Measurements from ENCODE around the gene ZNF341. TPM values are rescaled to one million over a fixed set of nuclear protein-coding genes. Genes with fewer than 3 reads are reported as not detected.

Gene ZNF341
- total RNA-seq, 2 experiments from 2014 or later, result 2.1 to 2.7 TPM

DNA sequence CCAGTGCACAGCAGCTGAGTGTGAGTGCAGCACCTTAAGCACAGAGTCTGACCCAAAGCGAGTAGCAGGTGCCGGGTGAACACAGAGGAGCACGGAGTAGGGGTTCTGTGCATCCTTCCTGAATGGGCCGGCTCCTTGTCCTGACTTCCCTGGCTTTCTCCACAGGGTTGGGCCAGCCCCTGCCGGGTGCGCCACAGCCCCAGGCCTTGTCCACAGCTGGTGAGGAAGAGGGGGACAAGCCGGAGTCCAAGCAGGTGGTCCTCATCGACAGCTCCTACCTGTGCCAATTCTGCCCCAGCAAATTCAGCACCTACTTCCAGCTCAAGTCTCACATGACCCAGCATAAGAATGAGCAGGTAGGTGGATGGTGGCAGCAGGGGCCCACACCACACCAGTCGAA lies 34.9 kb downstream of the ZNF341 start:
- ChIA-PET POLR2A (no interaction called here), CTCF (no interaction called here)
- peaks cover 4% of the 10 kb centered on the region for H3K36me3 ChIP-seq (ENCODE audit: insufficient read depth, low read length)
- no peaks in the 10 kb centered on the region for H3K4me1 ChIP-seq (ENCODE audit: insufficient read depth, low read length)
- no peak for ATAC-seq (ENCODE audit: poor library complexity)
- no peaks in the 10 kb centered on the region for H3K4me1 Mint-ChIP-seq (ENCODE audit: low read depth)
- no peaks in the 10 kb centered on the region for H3K27me3 Mint-ChIP-seq
- no peak overlapping the region for H3K4me3 ChIP-seq (ENCODE audit: low read length)
- no peak overlapping the region for H3K4me3 Mint-ChIP-seq
- no peaks in the 10 kb centered on the region for H3K27me3 ChIP-seq (ENCODE audit: control insufficient read depth in 1 of 2, insufficient read depth in 2 of 2, low read length in 2 of 2)
- H3K27ac Mint-ChIP-seq, result no peak overlapping the region
- TF ChIP-seq, protein P1, sequence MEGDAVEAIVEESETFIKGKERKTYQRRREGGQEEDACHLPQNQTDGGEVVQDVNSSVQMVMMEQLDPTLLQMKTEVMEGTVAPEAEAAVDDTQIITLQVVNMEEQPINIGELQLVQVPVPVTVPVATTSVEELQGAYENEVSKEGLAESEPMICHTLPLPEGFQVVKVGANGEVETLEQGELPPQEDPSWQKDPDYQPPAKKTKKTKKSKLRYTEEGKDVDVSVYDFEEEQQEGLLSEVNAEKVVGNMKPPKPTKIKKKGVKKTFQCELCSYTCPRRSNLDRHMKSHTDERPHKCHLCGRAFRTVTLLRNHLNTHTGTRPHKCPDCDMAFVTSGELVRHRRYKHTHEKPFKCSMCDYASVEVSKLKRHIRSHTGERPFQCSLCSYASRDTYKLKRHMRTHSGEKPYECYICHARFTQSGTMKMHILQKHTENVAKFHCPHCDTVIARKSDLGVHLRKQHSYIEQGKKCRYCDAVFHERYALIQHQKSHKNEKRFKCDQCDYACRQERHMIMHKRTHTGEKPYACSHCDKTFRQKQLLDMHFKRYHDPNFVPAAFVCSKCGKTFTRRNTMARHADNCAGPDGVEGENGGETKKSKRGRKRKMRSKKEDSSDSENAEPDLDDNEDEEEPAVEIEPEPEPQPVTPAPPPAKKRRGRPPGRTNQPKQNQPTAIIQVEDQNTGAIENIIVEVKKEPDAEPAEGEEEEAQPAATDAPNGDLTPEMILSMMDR (IDR thresholded peaks at IDR 0.05), result no peak
- no peaks in the 10 kb centered on the region for H3K9me3 ChIP-seq (ENCODE audit: control insufficient read depth in 1 of 2, insufficient read depth in 1 of 2, low read length in 2 of 2)
- peaks cover 31% of the 10 kb centered on the region for H3K36me3 Mint-ChIP-seq (ENCODE audit: low read depth)
- H3K27ac ChIP-seq (ENCODE audit: low read depth in 1 of 2, low read length in 2 of 2), result no peak overlapping the region
- H3K9me3 Mint-ChIP-seq, result no peaks in the 10 kb centered on the region
- DNase-seq, result no peak
- intact Hi-C loops (cut with DNase I, micrococcal nuclease), result no loop called here

DNA sequence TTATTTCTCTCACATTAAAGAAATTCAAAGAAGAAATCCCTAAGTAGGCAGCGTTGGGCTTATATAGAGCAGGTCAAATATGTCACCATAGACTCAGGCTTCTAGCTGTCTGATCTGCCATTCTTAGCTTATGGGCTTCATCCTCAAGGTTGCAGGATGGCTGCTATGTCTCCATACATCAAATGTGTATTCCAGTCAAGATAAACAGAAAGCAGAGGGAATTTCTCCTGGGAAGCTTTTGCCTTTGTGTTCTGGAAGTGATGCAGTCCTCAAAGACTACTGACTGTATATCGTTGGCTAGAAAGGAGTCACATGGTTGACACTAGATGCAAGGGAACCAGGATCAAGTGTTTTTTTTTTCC lies 36.0 kb downstream of the ZNF341 start:
- ATAC-seq (ENCODE audit: poor library complexity), result no peak
- no peaks in the 10 kb centered on the region for H3K27me3 Mint-ChIP-seq
- H3K27me3 ChIP-seq (ENCODE audit: control insufficient read depth in 1 of 2, insufficient read depth in 2 of 2, low read length in 2 of 2), result no peaks in the 10 kb centered on the region
- H3K4me3 ChIP-seq (ENCODE audit: low read length), result no peak overlapping the region
- no peaks in the 10 kb centered on the region for H3K4me1 Mint-ChIP-seq (ENCODE audit: low read depth)
- ChIA-PET CTCF (no interaction called here), POLR2A (no interaction called here)
- H3K9me3 Mint-ChIP-seq, result no peaks in the 10 kb centered on the region
- no peaks in the 10 kb centered on the region for H3K9me3 ChIP-seq (ENCODE audit: control insufficient read depth in 1 of 2, insufficient read depth in 1 of 2, low read length in 2 of 2)
- H3K36me3 ChIP-seq (ENCODE audit: insufficient read depth, low read length), result peaks cover 4% of the 10 kb centered on the region
- TF ChIP-seq, protein P1 (IDR thresholded peaks at IDR 0.05), result no peak
- no peak for DNase-seq
- no peak overlapping the region for H3K27ac ChIP-seq (ENCODE audit: low read depth in 1 of 2, low read length in 2 of 2)
- H3K4me3 Mint-ChIP-seq, result no peak overlapping the region
- H3K27ac Mint-ChIP-seq, result no peak overlapping the region
- intact Hi-C loops (cut with DNase I, micrococcal nuclease), result no loop called here
- no peaks in the 10 kb centered on the region for H3K4me1 ChIP-seq (ENCODE audit: insufficient read depth, low read length)
- H3K36me3 Mint-ChIP-seq (ENCODE audit: low read depth), result peaks cover 32% of the 10 kb centered on the region

DNA sequence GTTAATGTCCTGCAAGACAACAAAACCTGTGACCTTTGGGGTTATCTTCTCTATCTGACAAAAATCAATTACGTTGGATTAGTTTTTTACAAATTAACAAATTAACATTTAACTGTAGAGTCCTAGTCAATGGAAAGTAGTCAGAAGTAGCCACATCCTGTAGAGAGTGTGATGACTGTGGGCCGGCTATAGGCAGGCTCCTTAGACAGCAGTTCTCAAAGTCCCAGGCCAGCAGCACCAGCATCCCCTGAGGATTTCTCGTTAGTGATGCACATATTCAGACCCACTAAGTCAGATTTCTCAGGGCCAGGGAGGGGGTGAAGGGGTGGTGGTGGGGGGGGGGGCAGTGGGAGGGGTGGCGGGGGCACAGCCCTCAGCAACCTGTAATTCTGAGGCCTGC lies 37.2 kb downstream of the ZNF341 start:
- Mint-ChIP-seq H3K27me3 (no peaks in the 10 kb centered on the region), H3K36me3 (ENCODE audit: low read depth) (peaks cover 30% of the 10 kb centered on the region), H3K27ac (no peak overlapping the region), H3K4me1 (ENCODE audit: low read depth) (no peaks in the 10 kb centered on the region), H3K9me3 (no peaks in the 10 kb centered on the region), H3K4me3 (no peak overlapping the region)
- H3K36me3 ChIP-seq (ENCODE audit: insufficient read depth, low read length), result peaks cover 4% of the 10 kb centered on the region
- ChIA-PET CTCF (interaction anchor here (0.5 kb wide), 1 partner anchor 151 kb away, joined by 4 read pairs; no protein-coding TSS in a partner anchor), POLR2A (no interaction called here)
- no peaks in the 10 kb centered on the region for H3K4me1 ChIP-seq (ENCODE audit: insufficient read depth, low read length)
- no peak for ATAC-seq (ENCODE audit: poor library complexity)
- intact Hi-C loops (cut with DNase I, micrococcal nuclease), result no loop called here
- no peak overlapping the region for H3K4me3 ChIP-seq (ENCODE audit: low read length)
- TF ChIP-seq, protein P1 (IDR thresholded peaks at IDR 0.05), result no peak
- no peak overlapping the region for H3K27ac ChIP-seq (ENCODE audit: low read depth in 1 of 2, low read length in 2 of 2)
- no peaks in the 10 kb centered on the region for H3K27me3 ChIP-seq (ENCODE audit: control insufficient read depth in 1 of 2, insufficient read depth in 2 of 2, low read length in 2 of 2)
- no peak for DNase-seq
- H3K9me3 ChIP-seq (ENCODE audit: control insufficient read depth in 1 of 2, insufficient read depth in 1 of 2, low read length in 2 of 2), result no peaks in the 10 kb centered on the region
